GM19351 (cell line): Measurements from ENCODE around the gene NPR1.
"Not testable (repeated sequence)": the region's sequence is repeated elsewhere in the genome, so short reads cannot be mapped to it uniquely, and the experiment has no call there.

Experiments
- ATAC-seq: cut with Tn5 transposase; IDR thresholded peaks from one replicate; pipeline ENCODE4 v1.9.1; 2021; ENCODE audit warnings: mild to moderate bottlenecking, moderate library complexity; ENCODE audit not compliant: unreplicated experiment

The NPR1 gene

GRCh38 chr1:153678519-153679336, at the start of gene NPR1:
NPR1 (plus strand) TSS chr1:153678688; CDS start chr1:153679109, 421 bp downstream.
- no peak for ATAC-seq

GRCh38 chr1:153629343-153629665, 49.2 kb upstream of the NPR1 start:
- ATAC-seq: no peak

- no peak for ATAC-seq
These were observed 48.5 kb upstream of the NPR1 start for GRCh38 chr1:153629971-153630370.

- no peak for ATAC-seq
These were observed 48.1 kb upstream of the NPR1 start for GRCh38 chr1:153630384-153630783.

GRCh38 chr1:153631047-153632022, 47.2 kb upstream of the NPR1 start:
- no peak for ATAC-seq

- peak; percentile 4 for ATAC-seq
These were observed 45.2 kb upstream of the NPR1 start for GRCh38 chr1:153633161-153633753.

- ATAC-seq: peak; percentile 87
These were observed 44.5 kb upstream of the NPR1 start, which contains the start of gene CHTOP for GRCh38 chr1:153633754-153634665. CHTOP (plus strand) TSS chr1:153634066; CDS start chr1:153636589, 2,523 bp downstream.

GRCh38 chr1:153635872-153636271, 42.6 kb upstream of the NPR1 start:
- no peak for ATAC-seq

- no peak for ATAC-seq
These were observed 42.2 kb upstream of the NPR1 start for GRCh38 chr1:153636312-153636711.

- ATAC-seq: no peak
These were observed 40.2 kb upstream of the NPR1 start for GRCh38 chr1:153638261-153638660.

GRCh38 chr1:153639280-153639679, 39.2 kb upstream of the NPR1 start:
- no peak for ATAC-seq

- ATAC-seq: not testable (repeated sequence)
These were observed 38.3 kb upstream of the NPR1 start for GRCh38 chr1:153640213-153640612.

GRCh38 chr1:153640861-153641260, 37.6 kb upstream of the NPR1 start:
- no peak for ATAC-seq

- no peak for ATAC-seq
These were observed 36.3 kb upstream of the NPR1 start for GRCh38 chr1:153642161-153642560.

- no peak for ATAC-seq
These were observed 35.4 kb upstream of the NPR1 start for GRCh38 chr1:153643100-153643499.

GRCh38 chr1:153643816-153644215, 34.7 kb upstream of the NPR1 start:
- no peak for ATAC-seq

- ATAC-seq: no peak
These were observed 31.7 kb upstream of the NPR1 start for GRCh38 chr1:153646672-153647345.

- ATAC-seq: no peak
These were observed 31.2 kb upstream of the NPR1 start for GRCh38 chr1:153647346-153647714.

GRCh38 chr1:153648000-153648643, 30.4 kb upstream of the NPR1 start:
- no peak for ATAC-seq
